AG04449 (cell line): ENCODE results near the gene TFEB.

Experiments used
- CTCF ChIA-PET: fragments of 350-600 bp; formaldehyde crosslinking; extraction: SDS; loops from one replicate; lab custom pipeline; 2021; ENCODE audit warnings: antibody characterized with exemption; lab: Yijun Ruan, JAX
- POLR2A ChIA-PET: fragments of 400-600, 350-600 bp; formaldehyde crosslinking; extraction: SDS; loops from one replicate; lab custom pipeline; 2020; ENCODE audit warnings: antibody characterized with exemption, inconsistent platforms; lab: Yijun Ruan, JAX
- DNase-seq: peaks from one replicate; pipeline ENCODE4 v3.0.0-alpha.2; 2010; ENCODE audit warnings: low read depth, low spot score
- H3K4me3 ChIP-seq: 2 replicates; pipeline ENCODE4 v1.5.1; 2011; ENCODE audit warnings: low read depth, mild to moderate bottlenecking, control low read depth, low read length
- CTCF ChIP-seq: IDR thresholded peaks from one replicate; pipeline ENCODE4 v1.5.1; 2011; ENCODE audit warnings: mild to moderate bottlenecking, moderate library complexity, low read length, control low read depth, inconsistent platforms; ENCODE audit not compliant: insufficient read depth; ENCODE audit errors: missing control alignments

The TFEB gene

GRCh38 chr6:41732149-41732548, 3.3 kb downstream of the TFEB start:
- CTCF ChIA-PET = interaction anchor here (3.4 to 4.4 kb wide), 2 partner anchors 26 to 48 kb away, joined by 32 to 33 read pairs; no protein-coding TSS in a partner anchor
- POLR2A ChIA-PET = no interaction called here
- no peak for DNase-seq
- no peak for TF ChIP-seq CTCF
- no peak overlapping the region for H3K4me3 ChIP-seq

GRCh38 chr6:41731561-41732086, 3.8 kb downstream of the TFEB start:
- CTCF ChIA-PET = interaction anchor here (0.7 to 1.9 kb wide), 3 partner anchors 12 to 363 kb away, joined by 3 to 8 read pairs (median 5); no protein-coding TSS in a partner anchor
- no peak overlapping the region for H3K4me3 ChIP-seq

GRCh38 chr6:41730531-41731436, 4.6 kb downstream of the TFEB start:
- TF ChIP-seq CTCF = no peak
- POLR2A ChIA-PET = no interaction called here
- no peak for DNase-seq
- CTCF ChIA-PET = interaction anchor here (0.7 to 1.9 kb wide), 7 partner anchors 10 to 362 kb away, joined by 3 to 8 read pairs (median 3); partner anchors contain the start of gene TOMM6
- no peak overlapping the region for H3K4me3 ChIP-seq

More at GRCh38 chr6:41731561-41732086, 3.8 kb downstream of the TFEB start:
- POLR2A ChIA-PET = no interaction called here
- no peak for DNase-seq
- no peak for TF ChIP-seq CTCF

GRCh38 chr6:41729624-41730023, 5.8 kb downstream of the TFEB start:
- TF ChIP-seq CTCF = no peak
- DNase-seq = no peak
- no peak overlapping the region for H3K4me3 ChIP-seq
- POLR2A ChIA-PET = no interaction called here
- CTCF ChIA-PET = interaction anchor here (0.9 to 2.7 kb wide), 6 partner anchors 8 to 361 kb away, joined by 3 to 11 read pairs (median 3); no protein-coding TSS in a partner anchor

- POLR2A ChIA-PET = no interaction called here
- H3K4me3 ChIP-seq = no peak overlapping the region
- no peak for DNase-seq
- TF ChIP-seq CTCF = no peak
- CTCF ChIA-PET = interaction anchor here (1.0 to 2.7 kb wide), 4 partner anchors 10 to 23 kb away, joined by 3 to 11 read pairs (median 3); no protein-coding TSS in a partner anchor
Measured at GRCh38 chr6:41728954-41729353, 6.5 kb downstream of the TFEB start.
